HG03280 (cell line): ENCODE results near the gene SH3RF1.

Source experiments
- ATAC-seq: cut with Tn5 transposase; IDR thresholded peaks from one replicate; pipeline ENCODE4 v1.9.1; 2021; ENCODE audit warnings: mild to moderate bottlenecking, moderate library complexity; ENCODE audit not compliant: unreplicated experiment

The SH3RF1 gene

GRCh38 chr4:169048868-169049414 is 221.8 kb downstream of the SH3RF1 start:
- ATAC-seq, result no peak

DNA sequence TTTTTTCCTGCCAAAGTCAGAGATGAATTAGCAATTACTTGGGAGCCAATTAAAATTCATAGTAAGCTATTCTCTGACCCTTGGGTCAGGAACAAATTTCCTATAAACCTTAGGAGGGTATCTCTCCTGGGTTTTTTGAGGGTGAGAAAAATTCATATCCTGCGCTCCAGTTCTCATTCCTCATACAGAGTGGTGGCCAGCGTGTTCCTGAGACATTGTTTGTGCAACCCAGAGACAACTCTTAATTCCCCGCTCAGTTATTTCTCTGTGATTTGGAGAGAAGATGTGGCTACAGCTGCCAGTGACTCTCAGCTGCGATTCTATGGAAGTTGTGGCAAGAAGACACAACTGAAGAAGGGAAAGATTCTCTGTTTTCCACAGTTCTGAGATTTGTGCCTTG is 222.8 kb downstream of the SH3RF1 start:
- ATAC-seq, result no peak

DNA sequence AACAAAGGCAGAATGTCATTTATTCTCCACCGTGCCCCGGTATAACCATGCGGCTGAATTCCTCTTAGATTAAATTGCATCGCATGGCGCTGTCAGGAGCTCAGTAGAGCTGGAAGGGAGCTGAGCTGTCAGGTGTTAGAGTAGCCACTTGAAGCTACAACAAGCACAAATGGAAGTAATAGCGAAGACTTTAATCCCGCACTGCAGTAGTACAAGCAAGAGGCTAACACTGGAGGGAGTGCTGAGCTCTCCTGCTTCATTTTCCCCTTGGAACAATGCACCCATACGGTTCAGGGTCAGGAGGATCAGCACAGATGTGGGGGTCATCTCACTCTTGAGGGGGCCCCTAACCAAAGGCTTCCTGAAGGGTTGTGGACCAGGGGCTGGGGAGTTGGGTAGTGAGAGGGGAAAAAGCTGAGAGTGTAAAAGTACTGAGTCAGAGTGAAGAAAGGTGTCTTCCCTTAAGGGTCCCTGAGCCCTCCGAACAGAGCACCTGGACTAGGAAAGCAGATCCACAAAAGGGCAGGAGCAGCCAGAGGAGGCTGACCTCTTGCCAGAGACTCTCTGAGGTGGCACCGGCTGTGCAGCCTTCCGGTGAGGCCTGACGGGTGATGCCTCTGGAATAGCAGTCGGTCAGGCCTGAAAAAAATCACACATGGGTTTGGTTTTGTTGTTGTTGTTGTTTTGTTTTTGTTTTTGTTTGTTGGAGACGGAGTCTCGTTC is 224.7 kb downstream of the SH3RF1 start:
- ATAC-seq, result no peak

GRCh38 chr4:169044714-169045447 is 225.9 kb downstream of the SH3RF1 start:
- no peak for ATAC-seq
